ENCODE data around the gene PPIL6. TPM values are rescaled to one million over a fixed set of nuclear protein-coding genes. Genes with fewer than 3 reads are reported as not detected.
A peak's percentile ranks its signal among the peaks of the same experiment; 100 is the strongest.

Gene PPIL6
- total and polyA plus RNA-seq, 2 donors (not counting 1 experiment from before 2014, with no cell fraction given) = 0.85 to 1.8 TPM

DNA sequence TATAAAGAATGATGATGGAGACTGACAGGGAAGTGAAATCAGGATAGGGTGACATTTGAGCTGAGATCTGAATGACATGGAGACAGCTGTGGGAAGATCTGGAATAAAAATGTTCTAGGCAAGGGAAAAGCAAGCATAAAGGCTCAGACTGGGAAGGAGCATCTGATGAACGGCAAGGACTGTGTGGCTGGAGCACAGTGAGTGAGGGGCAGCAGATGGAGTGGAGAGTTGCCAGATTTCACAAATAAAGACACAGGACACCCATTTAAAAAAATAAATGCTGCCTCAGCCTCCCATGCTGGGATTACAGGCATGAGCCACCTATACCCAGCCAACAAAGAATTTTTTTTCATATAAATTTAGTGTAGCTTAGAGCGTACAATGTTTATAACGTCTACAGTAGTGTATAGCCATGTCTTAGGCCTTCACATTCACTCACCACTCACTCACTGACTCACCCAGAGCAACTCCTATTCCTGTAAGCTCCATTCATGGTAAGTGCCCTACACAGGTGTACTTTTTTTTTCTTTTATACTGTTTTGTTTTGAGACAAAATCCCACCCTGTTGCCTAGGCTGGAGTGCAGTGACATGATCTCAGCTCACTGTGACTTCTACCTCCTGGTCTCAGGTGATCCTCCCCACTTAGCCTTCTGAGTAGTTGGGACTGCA, 45.0 kb upstream of the PPIL6 start:
- Mint-ChIP-seq H3K4me3 (no peak overlapping the region), H3K4me1 (peaks cover 30% of the 10 kb centered on the region), H3K27me3 (no peaks in the 10 kb centered on the region), H3K27ac (no peak overlapping the region), H3K9me3 (ENCODE audit: insufficient read depth) (no peaks in the 10 kb centered on the region)
- Histone ChIP-seq H3K4me2 (replicated peaks; ENCODE audit: low read depth, low read length, poor library complexity, severe bottlenecking) (no peak overlapping the region), H2AFZ (ENCODE audit: insufficient read depth, low read depth, low read length, poor library complexity, severe bottlenecking) (no peak overlapping the region), H3K27me3 (replicated peaks in 1 of 4; ENCODE audit: control extremely low read depth in 1 of 4, control insufficient read depth in 3 of 4, insufficient read depth in 4 of 4, low read length in 3 of 4) (no peaks in the 10 kb centered on the region), H4K20me1 (ENCODE audit: control insufficient read depth, insufficient read depth, low read length, poor library complexity, severe bottlenecking) (no peaks in the 10 kb centered on the region), H3K4me3 (ENCODE audit: control extremely low read depth in 1 of 5, extremely low read depth in 1 of 5, insufficient read depth in 1 of 5, low read depth in 2 of 5, low read length in 4 of 5) (no peak overlapping the region), H3K79me2 (ENCODE audit: control insufficient read depth, insufficient read depth, low read length) (peaks cover 26% of the 10 kb centered on the region), H3K27ac (ENCODE audit: low read length in 2 of 2) (no peak overlapping the region), H3K9ac (ENCODE audit: low read length) (no peak overlapping the region), H3K36me3 (replicated peaks in 1 of 2; ENCODE audit: control extremely low read depth in 1 of 2, control insufficient read depth in 1 of 2, extremely low read depth in 1 of 2, insufficient read depth in 2 of 2, low read length in 1 of 2) (peaks cover 4 to 15% of the 10 kb centered on the region in 2 experiments), H3K9me3 (ENCODE audit: control extremely low read depth in 1 of 3, control insufficient read depth in 2 of 3, insufficient read depth in 1 of 3, low read length in 2 of 3) (no peaks in the 10 kb centered on the region), H3K4me1 (ENCODE audit: control insufficient read depth in 2 of 2, insufficient read depth in 2 of 2, low read length in 2 of 2) (peaks cover 22 to 35% of the 10 kb centered on the region in 2 donors)
- WGBS (ENCODE audit: insufficient coverage) = no CpG with 5 or more reads among the region's 3 CpGs
- no peak for DNase-seq
- intact Hi-C loops (cut with micrococcal nuclease) = loop anchor here (10.0 kb wide), 1 partner anchor 1329 kb away; the partner anchor contains the start of gene CDK19
- no peak for TF ChIP-seq EZH2 (IDR thresholded peaks at IDR 0.05; ENCODE audit: borderline replicate concordance, insufficient read depth, low read depth, low read length, poor library complexity, severe bottlenecking)
- TF ChIP-seq, protein P1, sequence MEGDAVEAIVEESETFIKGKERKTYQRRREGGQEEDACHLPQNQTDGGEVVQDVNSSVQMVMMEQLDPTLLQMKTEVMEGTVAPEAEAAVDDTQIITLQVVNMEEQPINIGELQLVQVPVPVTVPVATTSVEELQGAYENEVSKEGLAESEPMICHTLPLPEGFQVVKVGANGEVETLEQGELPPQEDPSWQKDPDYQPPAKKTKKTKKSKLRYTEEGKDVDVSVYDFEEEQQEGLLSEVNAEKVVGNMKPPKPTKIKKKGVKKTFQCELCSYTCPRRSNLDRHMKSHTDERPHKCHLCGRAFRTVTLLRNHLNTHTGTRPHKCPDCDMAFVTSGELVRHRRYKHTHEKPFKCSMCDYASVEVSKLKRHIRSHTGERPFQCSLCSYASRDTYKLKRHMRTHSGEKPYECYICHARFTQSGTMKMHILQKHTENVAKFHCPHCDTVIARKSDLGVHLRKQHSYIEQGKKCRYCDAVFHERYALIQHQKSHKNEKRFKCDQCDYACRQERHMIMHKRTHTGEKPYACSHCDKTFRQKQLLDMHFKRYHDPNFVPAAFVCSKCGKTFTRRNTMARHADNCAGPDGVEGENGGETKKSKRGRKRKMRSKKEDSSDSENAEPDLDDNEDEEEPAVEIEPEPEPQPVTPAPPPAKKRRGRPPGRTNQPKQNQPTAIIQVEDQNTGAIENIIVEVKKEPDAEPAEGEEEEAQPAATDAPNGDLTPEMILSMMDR (IDR thresholded peaks at IDR 0.05) = no peak
- no peak for ATAC-seq (ENCODE audit: low read depth)
- POLR2A ChIA-PET = interaction anchor here (1.6 kb wide), 1 partner anchor 29 kb away, joined by 3 read pairs; no protein-coding TSS in a partner anchor
- CTCF ChIA-PET = interaction anchor here (0.9 to 1.5 kb wide), 3 partner anchors 42 to 554 kb away, joined by 3 to 4 read pairs (median 3); no protein-coding TSS in a partner anchor

DNA sequence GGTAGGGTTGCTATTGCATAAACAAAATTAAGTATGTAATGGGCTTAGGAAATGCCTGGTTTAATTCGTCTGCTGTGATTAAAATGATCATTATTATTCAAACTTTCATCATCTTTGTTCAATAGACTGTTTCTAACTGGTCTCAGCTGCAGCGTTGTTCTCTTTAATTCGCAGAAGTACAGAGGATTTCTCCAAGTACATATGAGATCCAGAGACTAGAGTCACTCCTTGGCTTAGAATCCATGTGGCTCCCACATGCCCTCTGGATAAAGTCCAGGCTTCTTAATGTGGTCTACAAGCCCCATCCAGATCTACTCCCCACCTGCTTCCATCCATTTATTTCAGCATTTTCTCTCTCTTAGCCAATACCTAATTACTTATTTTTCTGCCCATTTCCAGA, 43.7 kb upstream of the PPIL6 start:
- Histone ChIP-seq H2AFZ (ENCODE audit: insufficient read depth, low read depth, low read length, poor library complexity, severe bottlenecking) (peak overlapping the region; percentile 78), H3K79me2 (ENCODE audit: control insufficient read depth, insufficient read depth, low read length) (peaks cover 38% of the 10 kb centered on the region), H3K4me3 (ENCODE audit: control extremely low read depth in 1 of 5, extremely low read depth in 1 of 5, insufficient read depth in 1 of 5, low read depth in 2 of 5, low read length in 4 of 5) (peak overlapping the region in 2 of 5 experiments; percentile 65), H3K27me3 (replicated peaks in 1 of 4; ENCODE audit: control extremely low read depth in 1 of 4, control insufficient read depth in 3 of 4, insufficient read depth in 4 of 4, low read length in 3 of 4) (no peaks in the 10 kb centered on the region), H3K4me1 (ENCODE audit: control insufficient read depth in 2 of 2, insufficient read depth in 2 of 2, low read length in 2 of 2) (peaks cover 31 to 47% of the 10 kb centered on the region in 2 donors), H4K20me1 (ENCODE audit: control insufficient read depth, insufficient read depth, low read length, poor library complexity, severe bottlenecking) (no peaks in the 10 kb centered on the region), H3K4me2 (replicated peaks; ENCODE audit: low read depth, low read length, poor library complexity, severe bottlenecking) (peak overlapping the region; percentile 79), H3K36me3 (replicated peaks in 1 of 2; ENCODE audit: control extremely low read depth in 1 of 2, control insufficient read depth in 1 of 2, extremely low read depth in 1 of 2, insufficient read depth in 2 of 2, low read length in 1 of 2) (peaks cover 6 to 18% of the 10 kb centered on the region in 2 experiments), H3K9ac (ENCODE audit: low read length) (peak overlapping the region; percentile 68), H3K27ac (ENCODE audit: low read length in 2 of 2) (peak overlapping the region; percentile 65 to 79), H3K9me3 (ENCODE audit: control extremely low read depth in 1 of 3, control insufficient read depth in 2 of 3, insufficient read depth in 1 of 3, low read length in 2 of 3) (no peaks in the 10 kb centered on the region)
- no peak for ATAC-seq (ENCODE audit: low read depth)
- peak; percentile 26 for DNase-seq
- Mint-ChIP-seq H3K9me3 (ENCODE audit: insufficient read depth) (no peaks in the 10 kb centered on the region), H3K4me1 (peaks cover 40% of the 10 kb centered on the region), H3K27ac (peak overlapping the region; percentile 85), H3K4me3 (peak overlapping the region; percentile 90), H3K27me3 (no peaks in the 10 kb centered on the region)
- no peak for TF ChIP-seq EZH2 (IDR thresholded peaks at IDR 0.05; ENCODE audit: borderline replicate concordance, insufficient read depth, low read depth, low read length, poor library complexity, severe bottlenecking)
- TF ChIP-seq, protein P1 (IDR thresholded peaks at IDR 0.05) = no peak
- ChIA-PET POLR2A (interaction anchor here (1.6 kb wide), 1 partner anchor 28 kb away, joined by 3 read pairs; no protein-coding TSS in a partner anchor), CTCF (interaction anchor here (1.2 to 1.5 kb wide), 2 partner anchors 43 to 556 kb away, joined by 3 to 4 read pairs; no protein-coding TSS in a partner anchor)
- WGBS (ENCODE audit: insufficient coverage) = 94% methylated on average over 2 of the region's 3 CpGs
- intact Hi-C loops (cut with micrococcal nuclease) = loop anchor here (5.0 to 10.0 kb wide), 2 partner anchors 698 to 1331 kb away; partner anchors contain the start of genes CDC40 and CDK19
